Measurements from ENCODE around the gene CCDC85C.
A peak's percentile ranks its signal among the peaks of the same experiment; 100 is the strongest.

The CCDC85C gene

DNA sequence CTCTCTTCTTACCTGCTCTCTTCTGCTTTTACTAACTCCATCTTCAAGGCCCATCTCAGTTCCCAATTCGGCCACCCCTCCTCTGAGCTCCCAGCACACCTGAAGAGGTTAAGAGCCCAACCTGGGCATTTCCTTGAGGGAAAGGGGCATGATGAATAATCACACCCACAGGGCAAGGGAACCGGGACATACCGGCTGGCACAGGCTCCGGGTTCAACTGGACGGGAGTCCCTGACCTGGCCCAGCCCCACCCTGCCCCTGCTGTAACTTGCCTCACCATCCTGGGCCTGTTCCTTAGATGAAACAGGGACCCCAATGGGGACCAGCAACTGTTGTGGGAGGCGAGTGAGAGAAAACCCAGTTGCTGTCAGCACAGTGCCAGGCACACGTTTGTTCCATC, 8.5 kb downstream of the CCDC85C start:
- TF ChIP-seq, protein P1, sequence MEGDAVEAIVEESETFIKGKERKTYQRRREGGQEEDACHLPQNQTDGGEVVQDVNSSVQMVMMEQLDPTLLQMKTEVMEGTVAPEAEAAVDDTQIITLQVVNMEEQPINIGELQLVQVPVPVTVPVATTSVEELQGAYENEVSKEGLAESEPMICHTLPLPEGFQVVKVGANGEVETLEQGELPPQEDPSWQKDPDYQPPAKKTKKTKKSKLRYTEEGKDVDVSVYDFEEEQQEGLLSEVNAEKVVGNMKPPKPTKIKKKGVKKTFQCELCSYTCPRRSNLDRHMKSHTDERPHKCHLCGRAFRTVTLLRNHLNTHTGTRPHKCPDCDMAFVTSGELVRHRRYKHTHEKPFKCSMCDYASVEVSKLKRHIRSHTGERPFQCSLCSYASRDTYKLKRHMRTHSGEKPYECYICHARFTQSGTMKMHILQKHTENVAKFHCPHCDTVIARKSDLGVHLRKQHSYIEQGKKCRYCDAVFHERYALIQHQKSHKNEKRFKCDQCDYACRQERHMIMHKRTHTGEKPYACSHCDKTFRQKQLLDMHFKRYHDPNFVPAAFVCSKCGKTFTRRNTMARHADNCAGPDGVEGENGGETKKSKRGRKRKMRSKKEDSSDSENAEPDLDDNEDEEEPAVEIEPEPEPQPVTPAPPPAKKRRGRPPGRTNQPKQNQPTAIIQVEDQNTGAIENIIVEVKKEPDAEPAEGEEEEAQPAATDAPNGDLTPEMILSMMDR (IDR thresholded peaks at IDR 0.05; ENCODE audit: insufficient read depth, low read depth, low read length, missing control alignments) = no peak
- no peak for DNase-seq (ENCODE audit: low read depth)
- H3K4me3 ChIP-seq (ENCODE audit: low read depth, low read length) = no peak overlapping the region

DNA sequence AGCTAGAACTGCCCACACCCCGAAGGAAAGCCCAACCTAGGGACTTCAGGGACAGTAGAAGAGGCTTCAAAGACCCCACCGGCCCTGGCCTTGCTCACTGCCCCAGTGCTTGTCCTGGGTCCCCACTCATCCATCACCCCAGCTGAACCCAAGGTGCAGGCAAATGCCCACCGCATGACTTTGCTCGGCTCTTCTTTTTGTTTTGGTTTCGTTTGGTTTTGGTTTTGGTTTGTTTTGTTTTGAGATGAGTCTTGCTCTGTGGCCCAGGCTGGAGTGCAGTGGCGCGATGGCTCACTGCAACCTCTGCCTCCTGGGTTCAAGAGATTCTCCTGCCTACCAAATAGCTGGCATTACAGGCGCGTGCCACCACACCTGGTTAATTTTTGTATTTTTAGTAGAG, 9.0 kb downstream of the CCDC85C start:
- DNase-seq (ENCODE audit: low read depth) = peak; percentile 62
- peak overlapping the region; percentile 32 for H3K4me3 ChIP-seq (ENCODE audit: low read depth, low read length)

DNA sequence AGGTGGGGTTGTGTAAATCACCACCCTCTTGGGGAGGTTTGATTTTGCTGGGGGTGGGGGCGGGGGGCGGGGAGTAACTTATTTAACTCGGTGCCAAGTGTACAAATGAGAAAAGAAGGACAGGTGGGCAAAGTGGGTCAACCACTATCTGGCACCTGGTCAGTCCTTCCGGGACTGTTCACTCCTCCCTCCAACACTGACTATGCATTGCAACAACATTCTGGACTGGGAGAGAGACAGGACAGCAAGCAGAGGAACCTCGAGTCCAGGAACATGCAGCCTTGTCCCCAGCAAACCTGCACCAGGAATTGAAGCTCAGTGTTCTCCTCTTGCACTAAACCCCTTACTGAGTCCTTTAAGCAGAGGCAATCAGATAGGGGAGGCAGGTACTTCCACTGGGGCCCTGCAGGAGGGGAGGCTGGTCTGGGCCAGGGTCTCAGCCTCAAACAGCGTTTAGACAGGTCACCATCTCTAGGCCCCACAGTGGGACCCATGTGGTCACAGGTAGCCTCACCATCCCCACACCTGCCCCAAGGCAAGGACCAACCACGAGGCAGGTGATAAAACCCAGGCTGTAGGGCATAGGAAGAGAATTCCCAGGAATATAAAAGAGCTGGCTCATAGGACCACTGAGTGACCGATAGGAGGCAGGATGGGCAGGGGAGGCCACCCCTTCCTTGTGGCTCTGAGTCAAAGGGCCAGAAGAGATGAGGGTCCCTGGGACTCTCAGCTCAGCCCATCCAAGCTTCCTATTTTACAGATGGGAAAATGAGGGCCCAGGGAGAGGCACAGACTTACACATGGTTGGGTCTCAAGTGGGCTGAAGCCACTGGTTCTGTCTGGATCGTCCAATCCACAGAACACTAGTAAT, 9.8 kb downstream of the CCDC85C start:
- TF ChIP-seq, protein P1 (IDR thresholded peaks at IDR 0.05; ENCODE audit: insufficient read depth, low read depth, low read length, missing control alignments) = no peak
- H3K4me3 ChIP-seq (ENCODE audit: low read depth, low read length) = no peak overlapping the region
- DNase-seq (ENCODE audit: low read depth) = no peak

More for the DNA sequence above, 9.0 kb downstream of the CCDC85C start:
- TF ChIP-seq, protein P1 (IDR thresholded peaks at IDR 0.05; ENCODE audit: insufficient read depth, low read depth, low read length, missing control alignments) = no peak

DNA sequence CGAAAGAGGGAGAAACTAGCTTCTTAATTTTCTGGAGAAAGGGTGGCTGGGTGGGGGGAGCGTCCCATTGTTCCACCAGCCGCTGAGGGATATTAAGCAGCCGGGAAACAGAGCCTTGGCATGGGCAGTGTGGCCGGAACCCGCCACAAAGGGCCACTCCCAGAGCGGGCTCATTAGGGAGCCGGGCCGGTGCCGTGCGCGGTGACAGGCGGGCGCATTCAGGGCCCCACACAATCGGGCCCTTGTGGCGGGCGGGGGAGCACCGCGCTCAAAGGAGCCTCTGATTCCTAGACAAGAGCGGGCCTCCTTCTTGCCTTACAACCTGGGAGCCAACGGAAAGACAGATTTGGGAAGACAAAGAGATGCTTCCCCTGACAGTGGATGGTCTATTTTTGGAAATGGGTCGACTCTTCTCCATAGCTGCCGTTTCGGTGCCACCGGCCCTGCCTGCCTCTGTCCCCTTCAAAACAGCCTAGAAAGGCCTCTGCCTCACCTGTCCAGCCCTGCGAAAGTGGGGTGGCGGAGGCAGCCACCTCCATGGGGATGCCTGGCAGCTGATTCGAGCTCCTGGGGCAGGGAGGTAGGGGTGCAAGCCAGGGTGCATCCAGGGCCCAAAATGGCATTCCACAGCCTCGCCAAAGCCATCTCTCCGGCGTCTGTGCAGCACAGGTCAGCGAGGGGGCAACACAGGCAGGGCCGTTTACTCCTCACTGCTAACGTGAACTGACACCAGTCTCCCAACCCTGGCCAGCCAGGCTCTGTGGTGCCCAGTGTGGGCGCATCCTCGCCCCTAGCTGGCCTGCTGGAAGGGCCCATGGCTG, 10.9 kb downstream of the CCDC85C start:
- TF ChIP-seq, protein P1 (IDR thresholded peaks at IDR 0.05; ENCODE audit: insufficient read depth, low read depth, low read length, missing control alignments) = no peak
- no peak for DNase-seq (ENCODE audit: low read depth)
- H3K4me3 ChIP-seq (ENCODE audit: low read depth, low read length) = no peak overlapping the region

DNA sequence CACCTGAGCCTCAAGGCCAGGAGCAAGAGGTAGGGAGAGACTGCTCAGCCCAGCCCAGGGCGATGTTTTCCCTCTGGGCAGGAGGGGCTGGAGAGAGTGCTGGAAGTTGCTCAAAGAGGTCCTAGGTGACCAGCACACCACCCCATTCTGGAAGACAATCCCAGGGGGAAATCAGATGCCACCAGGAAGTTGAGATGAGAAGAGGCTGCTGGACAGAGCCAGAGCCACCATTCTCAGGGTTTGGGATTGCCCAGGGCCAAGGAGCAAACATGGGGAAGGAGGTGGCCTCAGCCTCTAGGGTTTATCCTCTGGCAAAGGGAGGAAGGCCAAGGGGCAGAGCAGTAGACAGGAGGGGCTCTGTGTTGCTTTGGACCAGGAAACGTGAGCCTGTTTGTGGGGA, 11.6 kb downstream of the CCDC85C start:
- no peak overlapping the region for H3K4me3 ChIP-seq (ENCODE audit: low read depth, low read length)
- no peak for DNase-seq (ENCODE audit: low read depth)
- TF ChIP-seq, protein P1 (IDR thresholded peaks at IDR 0.05; ENCODE audit: insufficient read depth, low read depth, low read length, missing control alignments) = no peak

DNA sequence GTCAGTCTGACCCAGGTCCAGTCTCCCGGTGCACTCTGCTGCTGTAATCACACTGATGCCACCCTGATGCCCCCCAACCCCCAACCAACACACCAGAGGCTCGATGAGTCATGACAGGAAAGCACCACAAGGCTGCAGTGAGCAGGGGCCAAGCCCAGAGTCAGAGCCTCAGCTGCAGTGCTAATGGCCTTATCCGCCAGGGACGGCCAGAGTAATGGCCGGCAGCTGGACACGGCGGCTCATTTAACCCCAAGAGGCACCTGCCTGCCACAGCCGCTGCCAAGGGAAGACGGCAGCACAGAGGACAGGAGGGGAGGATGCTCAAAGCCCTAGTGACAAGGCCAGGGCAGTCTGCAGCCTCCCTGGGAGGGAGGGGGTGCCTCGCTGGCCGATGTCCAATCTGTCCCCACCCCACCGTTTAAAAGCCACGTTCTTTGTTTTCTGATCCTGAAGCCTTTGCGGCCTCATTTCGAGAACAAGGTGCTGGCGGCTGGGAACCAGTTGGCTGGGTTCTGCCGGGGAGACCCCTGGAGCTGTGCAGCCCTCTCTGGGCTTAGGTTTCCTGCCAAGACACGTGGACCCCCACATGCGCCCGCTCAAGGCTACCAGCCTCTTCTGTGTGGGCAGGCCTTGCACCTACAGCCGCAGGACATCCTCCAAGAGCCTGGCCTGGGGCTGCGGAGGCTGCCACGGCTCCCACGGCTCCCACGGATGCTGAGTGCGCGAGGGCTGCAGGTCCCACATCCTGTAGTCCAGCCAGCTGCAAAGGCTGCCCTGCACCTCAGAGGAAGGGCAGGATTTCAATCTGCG, 13.1 kb downstream of the CCDC85C start:
- DNase-seq (ENCODE audit: low read depth) = no peak
- H3K4me3 ChIP-seq (ENCODE audit: low read depth, low read length) = no peak overlapping the region

More for the DNA sequence above, 13.1 kb downstream of the CCDC85C start:
- TF ChIP-seq, protein P1 (IDR thresholded peaks at IDR 0.05; ENCODE audit: insufficient read depth, low read depth, low read length, missing control alignments) = no peak

Data from GM12865 (cell line).